DOHH2 (cell line): ENCODE results near the gene DSC2.

Experiments used
- H3F3A ChIP-seq: fragments of 200-600 bp; sonication (generic), shearing (Covaris generic); 2 replicates; pipeline ENCODE4 v1.6.0; 2016; ENCODE audit warnings: antibody characterized with exemption, mild to moderate bottlenecking; ENCODE audit not compliant: control insufficient read depth, insufficient read depth
- H3K27ac ChIP-seq: fragments of 200-600 bp; sonication (generic); 2 replicates; pipeline ENCODE4 v1.5.1; 2014; ENCODE audit warnings: low read depth, mild to moderate bottlenecking, low read length, moderate library complexity
- H3K27me3 ChIP-seq: fragments of 200-600 bp; sonication (generic); 2 replicates; pipeline ENCODE4 v1.6.1; 2014; ENCODE audit warnings: mild to moderate bottlenecking, low read length, mixed read lengths; ENCODE audit not compliant: control insufficient read depth
- H3K36me3 ChIP-seq: fragments of 200-600 bp; sonication (generic); 2 replicates; pipeline ENCODE4 v1.6.1; 2014; ENCODE audit warnings: mild to moderate bottlenecking, low read length, moderate library complexity, mixed read lengths; ENCODE audit not compliant: control insufficient read depth
- H3K4me1 ChIP-seq: fragments of 200-600 bp; sonication (generic); 2 replicates; pipeline ENCODE4 v1.6.1; 2014; ENCODE audit warnings: mild to moderate bottlenecking, low read length, mixed read lengths; ENCODE audit not compliant: control insufficient read depth
- H3K4me2 ChIP-seq: fragments of 200-600 bp; sonication (generic); 2 replicates; pipeline ENCODE4 v1.6.0; 2014; ENCODE audit warnings: mild to moderate bottlenecking, low read length, moderate library complexity
- H3K4me3 ChIP-seq: fragments of 200-600 bp; sonication (generic); 2 replicates; pipeline ENCODE4 v1.5.1; 2014; ENCODE audit warnings: mild to moderate bottlenecking, low read length, mixed read lengths
- H3K79me2 ChIP-seq: fragments of 200-600 bp; sonication (generic); 2 replicates; pipeline ENCODE4 v1.6.1; 2014; ENCODE audit warnings: mild to moderate bottlenecking, low read length, mixed read lengths; ENCODE audit not compliant: control insufficient read depth
- H3K9me2 ChIP-seq: fragments of 200-600 bp; sonication (generic); replicated peaks from 2 replicates; pipeline ENCODE4 v1.6.1; 2014; ENCODE audit warnings: mild to moderate bottlenecking, low read length, mixed read lengths; ENCODE audit not compliant: control insufficient read depth
- H3K9me3 ChIP-seq: fragments of 200-600 bp; sonication (generic); 2 replicates; pipeline ENCODE4 v1.6.1; 2014; ENCODE audit warnings: antibody characterized with exemption, low read length, mixed read lengths; ENCODE audit not compliant: control insufficient read depth, insufficient read depth
- H4K20me1 ChIP-seq: fragments of 200-600 bp; sonication (generic); 2 replicates; pipeline ENCODE4 v1.6.0; 2014; ENCODE audit warnings: low read depth, mild to moderate bottlenecking, antibody characterized with exemption, low read length, moderate library complexity; ENCODE audit not compliant: control insufficient read depth, insufficient read depth
- CTCF ChIP-seq: fragments of 200-600 bp; sonication (generic); IDR thresholded peaks from one replicate; pipeline ENCODE4 v1.5.1; 2014; ENCODE audit warnings: antibody characterized with exemption, mild to moderate bottlenecking, low read depth, low read length; ENCODE audit not compliant: poor library complexity, severe bottlenecking
- EZH2phosphoT487 ChIP-seq: fragments of 200-600 bp; sonication (generic); IDR thresholded peaks from 2 replicates; pipeline ENCODE4 v1.6.1; 2017; ENCODE audit warnings: borderline replicate concordance, mild to moderate bottlenecking, antibody characterized with exemption, low read length, moderate library complexity, mixed read lengths

The DSC2 gene

GRCh38 chr18:31046916-31047315 lies 55.3 kb downstream of the DSC2 start:
- H3K9me2 ChIP-seq, result no peaks in the 10 kb centered on the region
- H3K27ac ChIP-seq, result no peak overlapping the region
- no peaks in the 10 kb centered on the region for H3K79me2 ChIP-seq
- H3K27me3 ChIP-seq, result no peaks in the 10 kb centered on the region
- H3F3A ChIP-seq, result no peaks in the 10 kb centered on the region
- TF ChIP-seq EZH2phosphoT487 (no peak), CTCF (no peak)
- no peaks in the 10 kb centered on the region for H3K36me3 ChIP-seq
- H3K4me1 ChIP-seq, result no peaks in the 10 kb centered on the region
- no peak overlapping the region for H3K4me3 ChIP-seq
- peaks cover 18% of the 10 kb centered on the region; the same call in 1 of the 2 replicates for H3K9me3 ChIP-seq
- H4K20me1 ChIP-seq, result no peaks in the 10 kb centered on the region
- H3K4me2 ChIP-seq, result no peak overlapping the region

- no peak for TF ChIP-seq EZH2phosphoT487
- no peak for TF ChIP-seq CTCF
- H3F3A ChIP-seq, result no peaks in the 10 kb centered on the region
- no peaks in the 10 kb centered on the region for H3K36me3 ChIP-seq
- H3K27ac ChIP-seq, result no peak overlapping the region
- H3K9me2 ChIP-seq, result no peaks in the 10 kb centered on the region
- peaks cover 21% of the 10 kb centered on the region; the same call in 1 of the 2 replicates for H3K9me3 ChIP-seq
- H3K4me3 ChIP-seq, result no peak overlapping the region
- no peaks in the 10 kb centered on the region for H3K27me3 ChIP-seq
- no peaks in the 10 kb centered on the region for H3K4me1 ChIP-seq
- H4K20me1 ChIP-seq, result no peaks in the 10 kb centered on the region
- H3K4me2 ChIP-seq, result no peak overlapping the region
- H3K79me2 ChIP-seq, result no peaks in the 10 kb centered on the region
These were observed 56.6 kb downstream of the DSC2 start for GRCh38 chr18:31045599-31045998.

GRCh38 chr18:31044926-31045325 lies 57.3 kb downstream of the DSC2 start:
- Histone ChIP-seq H3K27me3 (no peaks in the 10 kb centered on the region), H3K9me2 (no peaks in the 10 kb centered on the region)
- TF ChIP-seq EZH2phosphoT487, result no peak
- TF ChIP-seq CTCF, result no peak

More at GRCh38 chr18:31044926-31045325, 57.3 kb downstream of the DSC2 start:
- no peaks in the 10 kb centered on the region for H3K4me1 ChIP-seq
- no peaks in the 10 kb centered on the region for H3F3A ChIP-seq
- H4K20me1 ChIP-seq, result no peaks in the 10 kb centered on the region
- no peaks in the 10 kb centered on the region for H3K79me2 ChIP-seq
- no peak overlapping the region for H3K4me2 ChIP-seq
- H3K36me3 ChIP-seq, result no peaks in the 10 kb centered on the region
- no peak overlapping the region for H3K27ac ChIP-seq
- peaks cover 21% of the 10 kb centered on the region; the same call in 1 of the 2 replicates for H3K9me3 ChIP-seq
- no peak overlapping the region for H3K4me3 ChIP-seq
